ENCODE results near the gene SHISA8.

SHISA8 gene

GRCh38 chr22:41933411-41934177 lies 18.7 kb upstream of the SHISA8 start:
- DNase-seq = no peak

GRCh38 chr22:41932353-41932752 lies 17.5 kb upstream of the SHISA8 start:
- DNase-seq = no peak

- DNase-seq = no peak
These were observed 16.9 kb upstream of the SHISA8 start for GRCh38 chr22:41931701-41932269.

- no peak for DNase-seq
These were observed 14.5 kb upstream of the SHISA8 start for GRCh38 chr22:41929418-41929810.

GRCh38 chr22:41928593-41929417 lies 13.9 kb upstream of the SHISA8 start:
- no peak for DNase-seq

- DNase-seq = no peak
These were observed 12.9 kb upstream of the SHISA8 start for GRCh38 chr22:41927813-41928212.

- peak; percentile 60 to 71 (median 66) for DNase-seq
These were observed 11.0 kb upstream of the SHISA8 start for GRCh38 chr22:41925783-41926460.

GRCh38 chr22:41923595-41924276 lies 8.9 kb upstream of the SHISA8 start:
- DNase-seq = no peak

GRCh38 chr22:41922940-41923594 lies 8.2 kb upstream of the SHISA8 start:
- no peak for DNase-seq

- no peak for DNase-seq
These were observed 7.5 kb upstream of the SHISA8 start for GRCh38 chr22:41922328-41922727.

GRCh38 chr22:41920271-41920976 lies 5.5 kb upstream of the SHISA8 start:
- no peak for DNase-seq

- no peak for DNase-seq
These were observed 4.7 kb upstream of the SHISA8 start for GRCh38 chr22:41919357-41920224.

GRCh38 chr22:41917903-41918791 lies 3.3 kb upstream of the SHISA8 start:
- DNase-seq = no peak

GRCh38 chr22:41917375-41917902 lies 2.6 kb upstream of the SHISA8 start:
- DNase-seq = no peak

GRCh38 chr22:41916745-41917358 lies 2.0 kb upstream of the SHISA8 start:
- no peak for DNase-seq

- no peak for DNase-seq
These were observed 1.1 kb upstream of the SHISA8 start for GRCh38 chr22:41915786-41916493.

- DNase-seq = no peak
These were observed 251 bp downstream of the SHISA8 start for GRCh38 chr22:41914611-41915034.

Data from activated CD4-positive, CD25-positive, alpha-beta regulatory T cell (primary cell).